ENCODE results near the gene MAP1LC3A.
A peak's percentile ranks its signal among the peaks of the same experiment; 100 is the strongest.
"Not testable (repeated sequence)": the region's sequence is repeated elsewhere in the genome, so short reads cannot be mapped to it uniquely, and the experiment has no call there.

The MAP1LC3A gene
- 5.0 to 11.0 (median 8.1) reads per million in 4 experiments for total RNA-seq

GRCh38 chr20:34558320-34559218 is at the start of gene MAP1LC3A:
TSS of gene MAP1LC3A (plus strand) at chr20:34558718. CDS start at chr20:34558869, 151 bp downstream.
- peak; percentile 95 for DNase-seq

- no peak for DNase-seq
These were observed 47.9 kb upstream of the MAP1LC3A start for GRCh38 chr20:34510575-34510974.

DNA sequence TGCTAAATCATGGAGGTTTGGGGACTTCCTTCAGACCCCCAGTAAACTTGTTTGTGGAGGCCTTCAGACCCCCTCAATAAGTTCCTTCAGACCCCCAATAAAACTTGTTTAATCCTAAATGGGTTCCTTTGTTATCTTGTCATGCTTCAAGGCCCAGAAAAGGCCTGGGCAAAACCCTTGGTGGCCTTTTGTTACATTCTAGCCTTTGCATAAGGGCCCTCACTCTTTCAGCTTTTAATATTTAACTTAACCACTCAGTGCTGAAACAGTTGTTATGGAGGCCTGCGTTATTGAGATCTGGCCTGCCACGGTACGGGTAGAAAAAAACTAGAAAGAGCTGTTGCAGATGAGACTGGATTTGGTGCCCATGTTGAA is 46.6 kb upstream of the MAP1LC3A start:
- no peak for DNase-seq

DNA sequence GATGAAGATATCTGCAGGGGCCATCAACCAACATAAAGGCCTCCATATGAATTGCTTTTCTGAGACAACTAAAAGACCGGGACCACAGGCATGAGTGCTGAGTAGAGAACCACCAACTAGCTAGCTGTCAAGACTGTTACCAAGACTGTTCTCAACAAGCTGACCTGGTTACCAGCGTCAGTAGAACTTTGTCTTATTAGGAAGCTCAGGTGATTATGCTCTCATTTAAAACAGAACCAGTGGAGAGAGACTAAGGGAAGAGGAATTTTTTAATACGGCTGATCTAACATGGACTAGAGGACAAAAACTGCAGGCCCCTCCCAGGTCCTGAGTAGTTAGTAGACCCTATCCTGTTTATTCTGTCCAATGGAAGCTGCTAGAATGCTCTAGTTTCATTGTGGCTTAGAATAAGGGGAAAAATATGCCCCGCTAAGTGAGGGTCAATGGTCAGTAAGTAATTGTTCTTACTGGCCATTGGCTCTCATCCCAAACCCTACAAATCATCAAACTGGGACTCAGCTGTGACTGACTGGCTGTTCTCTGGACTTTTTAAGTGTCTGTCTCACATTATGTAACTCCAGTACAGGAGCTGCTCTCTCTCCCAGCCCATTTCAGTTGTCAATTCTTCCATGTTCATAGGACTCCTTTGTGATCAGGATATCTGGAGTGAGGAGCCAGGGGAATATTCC is 46.1 kb upstream of the MAP1LC3A start:
- no peak for DNase-seq

DNA sequence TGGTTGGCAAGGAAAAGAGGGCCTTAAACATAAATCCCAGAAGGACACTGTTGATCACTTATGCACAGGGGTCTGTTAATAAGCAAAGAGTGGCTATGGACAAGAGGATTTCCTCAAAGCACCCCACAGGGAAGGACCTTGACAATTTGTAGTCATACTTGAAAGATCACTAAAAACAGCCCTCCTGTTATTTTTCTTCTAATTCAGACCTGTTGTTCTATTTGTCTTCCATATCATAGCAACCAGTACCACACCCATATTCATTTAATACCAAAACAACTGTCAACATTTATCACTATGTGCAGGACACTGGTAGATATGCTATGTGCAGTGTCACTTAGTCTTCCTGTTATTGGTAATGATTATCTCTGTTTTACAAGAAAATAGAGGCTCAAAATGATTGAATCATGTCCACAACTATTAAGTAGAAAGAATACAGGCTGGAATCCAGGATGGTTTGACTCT is 45.5 kb upstream of the MAP1LC3A start:
- no peak for DNase-seq

DNA sequence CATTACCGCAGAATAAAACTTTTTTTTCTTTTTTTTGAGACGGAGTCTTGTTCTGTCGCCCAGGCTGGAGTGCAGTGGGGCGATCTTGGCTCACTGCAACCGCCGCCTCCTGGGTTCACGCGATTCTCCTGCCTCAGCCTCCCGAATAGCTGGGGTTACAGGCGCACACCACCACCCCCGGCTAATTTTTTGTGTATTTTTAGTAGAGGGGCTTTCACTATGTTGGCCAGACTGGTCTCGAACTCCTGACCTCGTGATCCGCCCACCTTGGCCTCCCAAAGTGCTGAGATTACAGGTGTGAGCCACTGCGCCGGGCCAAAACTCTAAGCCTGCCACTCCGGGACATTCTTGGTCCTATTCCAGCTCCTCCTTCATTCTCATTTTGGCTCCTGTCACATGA is 44.5 kb upstream of the MAP1LC3A start:
- DNase-seq, result not testable (repeated sequence)

DNA sequence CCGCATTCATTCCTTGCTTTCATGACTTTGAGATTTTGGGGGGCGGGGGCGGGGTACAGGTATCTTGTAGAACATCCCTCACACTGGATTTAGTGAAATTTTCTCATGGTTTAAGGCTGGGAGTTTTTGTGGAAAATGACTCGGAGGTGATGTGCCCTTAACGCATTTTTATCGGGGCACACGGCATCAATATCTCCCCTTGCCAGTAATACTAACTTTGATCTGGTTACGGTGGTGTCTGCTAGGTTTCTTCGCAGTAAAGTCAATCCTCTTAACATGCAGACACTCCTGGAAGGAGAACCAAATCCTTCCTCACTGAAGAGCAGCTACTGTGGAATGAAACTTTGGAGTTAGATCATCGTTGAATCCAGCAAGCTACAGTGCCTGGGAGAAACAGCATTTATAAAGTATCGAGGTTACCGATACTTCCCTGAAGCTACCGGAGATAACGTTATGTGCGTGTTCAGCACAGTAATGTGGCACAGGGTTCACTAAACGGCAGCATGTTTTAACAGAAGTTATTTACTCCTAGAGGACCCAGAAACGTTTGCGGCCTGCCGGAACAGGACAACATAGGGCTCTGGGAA is 43.5 kb upstream of the MAP1LC3A start:
- no peak for DNase-seq

DNA sequence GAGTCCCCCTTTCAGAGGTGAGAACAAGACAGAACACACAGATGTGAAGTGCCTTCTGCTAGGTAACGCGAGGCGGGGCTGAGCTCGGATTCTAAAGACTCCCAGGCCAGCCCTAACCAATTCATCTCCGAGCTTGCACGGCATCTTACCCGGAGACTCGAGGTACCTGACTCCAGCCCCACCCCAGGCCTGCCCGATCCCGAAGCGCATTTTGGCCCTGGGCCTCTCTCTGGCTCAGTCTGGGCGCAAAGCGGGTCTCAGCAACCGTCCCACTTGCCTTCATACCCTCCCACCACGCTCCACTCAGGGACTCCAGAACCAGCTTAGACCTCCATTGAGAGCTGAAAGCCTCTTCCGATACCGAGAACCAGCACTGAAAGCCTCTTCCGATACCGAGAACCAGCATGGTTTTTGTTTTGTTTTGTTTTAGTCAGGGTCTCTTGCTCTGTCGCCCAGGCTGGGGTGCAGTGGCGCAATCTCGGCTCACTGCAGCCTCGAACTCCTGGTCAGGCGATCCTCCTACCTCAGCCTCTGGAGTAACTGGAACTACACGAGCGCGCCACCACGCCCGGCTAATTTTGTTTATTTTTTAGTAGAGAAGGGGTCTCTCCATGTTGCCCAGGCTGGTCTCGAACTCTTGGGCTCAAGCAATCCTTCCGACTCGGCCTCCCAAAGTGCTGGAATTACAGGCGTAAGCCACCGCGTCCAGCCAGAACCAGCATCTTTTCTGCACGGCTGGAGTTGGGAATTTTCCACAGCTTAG is 42.9 kb upstream of the MAP1LC3A start:
- DNase-seq, result peak; percentile 50

- peak; percentile 95 for DNase-seq
These were observed 42.0 kb upstream of the MAP1LC3A start, which contains the start of gene DYNLRB1 for GRCh38 chr20:34516247-34517113. TSS of gene DYNLRB1 (plus strand) at chr20:34516422. CDS start at chr20:34516459, 37 bp downstream.

DNA sequence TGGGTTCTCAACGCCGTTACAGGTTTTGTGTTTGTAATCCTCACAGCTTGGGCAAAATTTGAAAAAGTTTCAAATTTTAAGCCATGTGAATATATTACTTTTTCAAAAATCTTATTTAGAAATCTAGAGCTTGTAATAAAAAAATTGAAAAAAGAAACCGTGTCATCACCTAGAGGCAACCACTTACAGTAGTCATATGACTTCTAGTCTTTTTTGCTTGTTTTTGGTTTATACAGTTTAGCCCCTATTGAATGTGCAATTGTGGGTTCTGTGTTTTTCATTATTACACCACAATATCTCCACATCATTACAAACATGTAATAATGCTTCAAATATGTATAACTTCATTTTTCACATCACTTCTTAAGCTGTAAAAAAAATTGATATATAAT is 41.4 kb upstream of the MAP1LC3A start:
- DNase-seq, result no peak

GRCh38 chr20:34518863-34519262 is 39.7 kb upstream of the MAP1LC3A start:
- DNase-seq, result not testable (repeated sequence)

DNA sequence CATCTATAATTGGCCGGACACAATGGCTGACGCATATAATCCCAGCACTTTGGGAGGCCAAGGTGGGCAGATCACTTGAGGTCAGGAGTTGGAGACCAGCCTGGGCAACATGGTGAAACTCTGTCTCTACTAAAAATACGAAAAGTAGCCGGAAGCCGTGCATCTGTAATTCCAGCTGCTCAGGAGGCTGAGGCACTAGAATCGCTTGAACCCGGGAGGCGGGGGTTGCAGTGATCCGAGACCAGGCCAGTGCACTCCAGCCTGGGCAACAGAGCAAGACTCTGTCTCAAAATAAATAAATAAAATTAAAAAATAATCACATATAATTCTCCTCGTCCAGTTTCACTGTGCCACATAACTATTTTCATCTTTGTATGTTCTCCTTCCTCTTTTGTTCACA is 38.7 kb upstream of the MAP1LC3A start:
- DNase-seq, result not testable (repeated sequence)

DNA sequence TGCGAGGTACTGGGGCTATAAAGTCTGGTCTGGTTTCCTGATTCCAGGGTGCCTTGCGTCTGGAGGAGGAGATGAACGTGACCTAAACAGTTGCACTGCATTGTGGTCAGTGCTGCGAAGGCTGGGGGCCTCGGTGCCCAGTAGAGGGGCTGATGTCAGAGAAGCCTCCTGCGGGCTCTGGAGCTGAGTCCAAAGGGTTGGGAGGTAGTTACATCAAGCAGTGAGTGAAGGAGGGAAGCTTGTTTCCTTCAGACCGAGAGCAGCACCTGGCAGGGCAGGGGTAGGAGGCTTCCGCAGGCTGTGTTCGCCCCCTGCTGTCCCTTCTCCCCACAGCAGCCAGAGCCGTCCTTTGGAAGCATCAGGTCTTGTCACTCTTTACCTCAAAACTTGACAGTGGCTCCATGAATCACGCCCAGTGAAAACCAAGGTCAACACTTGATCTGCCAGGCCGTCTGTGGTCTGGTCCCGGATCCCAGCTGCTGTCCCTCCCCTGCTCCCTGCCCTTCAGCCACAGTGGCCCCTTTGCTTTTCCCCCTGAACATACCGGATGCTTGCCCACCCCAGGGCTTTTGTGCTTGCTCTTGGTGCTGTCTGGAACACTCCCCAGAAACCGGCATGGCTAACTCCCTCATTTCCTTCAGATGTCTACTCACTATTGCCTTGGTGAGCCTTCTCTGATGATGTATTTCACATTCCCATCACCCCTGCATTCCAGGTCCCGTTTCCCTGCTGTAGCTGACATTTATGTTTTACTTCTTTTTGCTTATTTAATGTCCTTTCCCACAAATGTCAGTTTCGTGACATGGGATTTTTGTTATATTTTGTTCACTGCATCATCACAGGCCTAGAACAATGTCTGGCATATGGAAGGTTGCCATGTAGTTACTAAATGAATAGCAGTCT is 35.3 kb upstream of the MAP1LC3A start:
- DNase-seq, result peak; percentile 8

- DNase-seq, result no peak
These were observed 34.1 kb upstream of the MAP1LC3A start for GRCh38 chr20:34524426-34524825.

- no peak for DNase-seq
These were observed 33.2 kb upstream of the MAP1LC3A start for GRCh38 chr20:34525342-34525708.

DNA sequence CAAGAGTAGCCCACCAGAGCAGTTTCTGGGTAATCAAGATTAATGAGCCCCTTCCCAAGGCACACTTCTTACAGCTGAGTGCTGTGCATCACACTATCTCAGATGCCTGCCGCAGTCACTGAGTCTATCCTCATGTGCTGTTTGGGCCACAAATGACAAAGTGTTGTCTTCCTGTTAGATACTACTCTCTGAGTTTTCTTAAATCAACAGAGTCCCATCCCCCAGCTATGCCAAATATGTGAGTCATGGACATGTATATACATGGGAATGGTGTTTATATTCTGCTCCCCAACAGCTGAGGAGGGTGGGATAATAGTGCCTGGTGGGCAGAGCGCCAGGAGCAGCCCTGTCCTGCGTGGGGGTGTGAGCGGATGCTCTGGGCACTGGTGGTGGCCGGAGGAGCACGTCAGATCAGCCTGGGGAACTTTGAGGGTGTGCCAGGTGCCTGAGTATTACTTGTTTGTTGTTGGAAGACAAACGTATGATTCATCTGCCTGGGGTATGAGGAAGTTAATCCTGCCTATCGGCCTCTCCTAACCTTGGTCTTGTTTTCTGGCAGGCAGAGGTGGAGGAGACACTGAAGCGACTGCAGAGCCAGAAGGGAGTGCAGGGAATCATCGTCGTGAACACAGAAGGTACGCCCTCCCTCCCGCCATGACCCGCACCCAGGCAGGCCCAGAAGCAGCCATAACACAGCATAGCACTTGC is 32.7 kb upstream of the MAP1LC3A start:
- DNase-seq, result no peak

- no peak for DNase-seq
These were observed 32.1 kb upstream of the MAP1LC3A start for GRCh38 chr20:34526466-34526865.

DNA sequence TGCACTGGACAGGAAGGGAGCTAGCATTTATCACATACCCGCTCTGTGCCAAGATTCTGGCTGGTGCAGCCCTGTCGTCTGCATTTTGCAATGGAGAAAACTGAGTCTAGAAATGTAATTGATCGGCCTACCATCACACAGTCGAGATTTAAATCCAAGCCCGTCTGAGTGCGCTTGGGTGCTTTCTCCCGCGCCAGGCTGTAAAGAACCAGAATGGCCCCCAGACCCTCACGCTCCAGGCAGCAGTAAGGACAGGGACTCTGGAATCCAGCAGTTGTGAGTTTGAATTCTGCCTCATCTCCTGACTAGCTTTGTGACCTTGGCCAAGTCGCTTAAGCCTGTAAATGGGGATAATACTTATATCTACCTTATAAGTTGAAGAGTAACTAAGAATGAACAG is 31.5 kb upstream of the MAP1LC3A start:
- DNase-seq, result no peak

DNA sequence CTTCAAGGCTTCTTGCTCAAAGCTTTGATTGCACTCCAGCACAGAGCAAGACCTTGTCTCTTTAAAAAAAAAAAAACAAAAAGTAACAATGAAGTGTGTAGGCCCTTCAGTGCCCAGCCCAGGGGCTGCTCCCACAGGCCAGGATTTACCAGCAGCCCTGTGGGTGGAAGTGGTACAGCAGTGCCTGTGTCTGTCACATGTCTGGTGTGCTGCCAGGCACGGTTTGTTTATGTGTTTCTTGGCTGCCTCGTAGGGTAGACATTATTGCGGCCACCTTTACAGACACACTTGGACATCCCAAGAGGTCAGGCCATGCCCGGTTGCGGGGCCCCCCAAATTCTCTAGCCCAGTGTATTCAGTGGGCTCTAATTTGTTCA is 29.6 kb upstream of the MAP1LC3A start:
- DNase-seq, result no peak

DNA sequence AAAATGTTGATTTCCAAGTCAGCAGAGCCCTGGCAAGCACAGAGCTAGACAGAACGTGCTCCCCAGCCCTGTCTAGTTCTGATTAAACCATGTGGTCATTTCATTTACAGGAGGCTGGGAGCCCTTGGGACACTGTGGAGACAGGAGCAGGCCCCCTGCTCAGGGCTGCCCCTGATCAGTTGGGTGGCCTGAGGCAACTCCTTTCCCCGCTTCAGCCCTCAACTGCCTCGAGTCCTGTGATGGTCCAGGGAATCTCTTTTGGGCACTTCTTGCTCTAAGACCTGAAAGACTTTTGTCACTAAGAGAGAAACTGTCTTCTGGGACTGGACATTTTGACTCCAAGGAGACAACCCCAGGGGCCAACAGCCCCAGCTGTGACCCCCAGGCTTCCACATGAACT is 28.8 kb upstream of the MAP1LC3A start:
- no peak for DNase-seq
